ENCODE data around the gene OPA3.

Gene OPA3

GRCh38 chr19:45560686-45561085, 23.9 kb downstream of the OPA3 start:
- ATAC-seq: no peak

GRCh38 chr19:45560038-45560437, 24.6 kb downstream of the OPA3 start:
- no peak for ATAC-seq

GRCh38 chr19:45558399-45558878, 26.2 kb downstream of the OPA3 start:
- ATAC-seq: peak; percentile 87 to 95

GRCh38 chr19:45556835-45557234, 27.8 kb downstream of the OPA3 start:
- no peak for ATAC-seq

- no peak for ATAC-seq
Observed at GRCh38 chr19:45554481-45554880, 30.1 kb downstream of the OPA3 start.

GRCh38 chr19:45553464-45553863, 31.1 kb downstream of the OPA3 start:
- ATAC-seq: no peak

GRCh38 chr19:45547965-45548609, 36.5 kb downstream of the OPA3 start:
- ATAC-seq: no peak

GRCh38 chr19:45547211-45547770, 37.3 kb downstream of the OPA3 start:
- ATAC-seq: no peak

- ATAC-seq: no peak
Observed at GRCh38 chr19:45542234-45542668, 42.4 kb downstream of the OPA3 start.

- ATAC-seq: no peak
Observed at GRCh38 chr19:45539459-45539858, 45.1 kb downstream of the OPA3 start.

- ATAC-seq: no peak
Observed at GRCh38 chr19:45531349-45531748, 53.3 kb downstream of the OPA3 start.

GRCh38 chr19:45529420-45529785, 55.2 kb downstream of the OPA3 start:
- ATAC-seq: no peak

- no peak for ATAC-seq
Observed at GRCh38 chr19:45528744-45529419, 55.7 kb downstream of the OPA3 start.

- no peak for ATAC-seq
Observed at GRCh38 chr19:45528149-45528743, 56.4 kb downstream of the OPA3 start.

GRCh38 chr19:45527731-45528130, 56.9 kb downstream of the OPA3 start:
- ATAC-seq: no peak

GRCh38 chr19:45526971-45527370, 57.6 kb downstream of the OPA3 start:
- no peak for ATAC-seq

- no peak for ATAC-seq
Observed at GRCh38 chr19:45526143-45526542, 58.5 kb downstream of the OPA3 start.

- no peak for ATAC-seq
Observed at GRCh38 chr19:45524575-45525129, 60.0 kb downstream of the OPA3 start.

GRCh38 chr19:45523642-45524256, 60.9 kb downstream of the OPA3 start:
- ATAC-seq: peak; percentile 100

GRCh38 chr19:45522010-45522941, 62.3 kb downstream of the OPA3 start:
- no peak for ATAC-seq

- no peak for ATAC-seq
Observed at GRCh38 chr19:45518469-45518826, 66.2 kb downstream of the OPA3 start.
